Ascending aorta (tissue), 2 donors: ENCODE data around the gene WWP2. TPM values are rescaled to one million over a fixed set of nuclear protein-coding genes. Genes with fewer than 3 reads are reported as not detected.

Experiments
- DNase-seq, 2 donors: peaks; one replicate each; pipeline ENCODE4 v3.0.0-alpha.2; 2019; ENCODE audit warnings: low spot score in 2 of 2
- H3K27ac ChIP-seq, 2 donors: fragments of 200-600 bp; sonication (generic); one replicate each; pipeline ENCODE4 v1.5.1; 2016 to 2017; ENCODE audit warnings: mild to moderate bottlenecking in 1 of 2
- H3K27me3 ChIP-seq: fragments of 200-600 bp; sonication (generic); one replicate; pipeline ENCODE4 v1.5.1; 2017
- H3K36me3 ChIP-seq, 2 donors: fragments of 200-600 bp; sonication (generic); one replicate each; pipeline ENCODE4 v1.5.1; 2016
- H3K4me1 ChIP-seq, 2 donors: fragments of 200-600 bp; sonication (generic); one replicate each; pipeline ENCODE4 v1.5.1; 2016 to 2017; ENCODE audit warnings: mild to moderate bottlenecking in 1 of 2
- H3K4me3 ChIP-seq, 2 donors: fragments of 200-600 bp; sonication (generic); one replicate each; pipeline ENCODE4 v1.5.1; 2016 to 2017; ENCODE audit warnings: mild to moderate bottlenecking in 1 of 2
- H3K9me3 ChIP-seq, 2 donors: fragments of 200-600 bp; sonication (generic); one replicate each; pipeline ENCODE4 v1.5.1; 2016
- intact Hi-C: fragments of 100-400 bp; cut with DNase I; formaldehyde crosslinking; loops from one replicate; pipeline ENCODE4 v1.15.1; 2023
- total RNA-seq: library from RNA; depleted of rRNA; stranded (reverse); fragments of >200 nt; gene quantifications from one replicate; pipeline ENCODE4 v1.1.0, GENCODE V29; 2016
- TF ChIP-seq, protein P1 (sequence below), 3 experiments: fragments of 200-600 bp in 2 of 3; fragments of 450-650 bp in 1 of 3; sonication (generic) in 2 of 3; IDR thresholded peaks; one replicate each; pipeline ENCODE4 v1.5.1; 2016 to 2019; ENCODE audit warnings: antibody characterized with exemption in 3 of 3, mild to moderate bottlenecking in 1 of 3, moderate library complexity in 1 of 3

WWP2 gene
- total RNA-seq, 1 donor from 2014 or later: 71.2 TPM

GRCh38 chr16:69830534-69831211, 68.5 kb downstream of the WWP2 start:
- Histone ChIP-seq H3K27me3 (no peaks in the 10 kb centered on the region), H3K9me3 (no peaks in the 10 kb centered on the region), H3K36me3 (no peaks in the 10 kb centered on the region), H3K27ac (peak overlapping the region; percentile 62 to 76), H3K4me3 (no peak overlapping the region), H3K4me1 (peaks cover 0 to 16% of the 10 kb centered on the region in 2 donors)
- TF ChIP-seq, protein P1, sequence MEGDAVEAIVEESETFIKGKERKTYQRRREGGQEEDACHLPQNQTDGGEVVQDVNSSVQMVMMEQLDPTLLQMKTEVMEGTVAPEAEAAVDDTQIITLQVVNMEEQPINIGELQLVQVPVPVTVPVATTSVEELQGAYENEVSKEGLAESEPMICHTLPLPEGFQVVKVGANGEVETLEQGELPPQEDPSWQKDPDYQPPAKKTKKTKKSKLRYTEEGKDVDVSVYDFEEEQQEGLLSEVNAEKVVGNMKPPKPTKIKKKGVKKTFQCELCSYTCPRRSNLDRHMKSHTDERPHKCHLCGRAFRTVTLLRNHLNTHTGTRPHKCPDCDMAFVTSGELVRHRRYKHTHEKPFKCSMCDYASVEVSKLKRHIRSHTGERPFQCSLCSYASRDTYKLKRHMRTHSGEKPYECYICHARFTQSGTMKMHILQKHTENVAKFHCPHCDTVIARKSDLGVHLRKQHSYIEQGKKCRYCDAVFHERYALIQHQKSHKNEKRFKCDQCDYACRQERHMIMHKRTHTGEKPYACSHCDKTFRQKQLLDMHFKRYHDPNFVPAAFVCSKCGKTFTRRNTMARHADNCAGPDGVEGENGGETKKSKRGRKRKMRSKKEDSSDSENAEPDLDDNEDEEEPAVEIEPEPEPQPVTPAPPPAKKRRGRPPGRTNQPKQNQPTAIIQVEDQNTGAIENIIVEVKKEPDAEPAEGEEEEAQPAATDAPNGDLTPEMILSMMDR (IDR thresholded peaks at IDR 0.05): no peak
- intact Hi-C loops: no loop called here
- DNase-seq: no peak

- no peaks in the 10 kb centered on the region for H3K9me3 ChIP-seq
- intact Hi-C loops: no loop called here
- H3K27me3 ChIP-seq: no peaks in the 10 kb centered on the region
- TF ChIP-seq, protein P1 (IDR thresholded peaks at IDR 0.05): no peak
- H3K4me3 ChIP-seq: no peak overlapping the region
- DNase-seq: no peak
- peaks cover 0 to 16% of the 10 kb centered on the region in 2 donors for H3K4me1 ChIP-seq
- H3K36me3 ChIP-seq: no peaks in the 10 kb centered on the region
- peak overlapping the region; percentile 62 to 76 for H3K27ac ChIP-seq
Measured at GRCh38 chr16:69831212-69832123, 69.3 kb downstream of the WWP2 start.

GRCh38 chr16:69833357-69834282, 71.5 kb downstream of the WWP2 start:
- Histone ChIP-seq H3K27me3 (no peaks in the 10 kb centered on the region), H3K4me1 (peaks cover 0 to 23% of the 10 kb centered on the region in 2 donors), H3K9me3 (no peaks in the 10 kb centered on the region), H3K27ac (peak overlapping the region; percentile 20 to 39), H3K36me3 (no peaks in the 10 kb centered on the region), H3K4me3 (no peak overlapping the region)
- no peak for DNase-seq
- TF ChIP-seq, protein P1 (IDR thresholded peaks at IDR 0.05): no peak
- intact Hi-C loops: no loop called here

DNA sequence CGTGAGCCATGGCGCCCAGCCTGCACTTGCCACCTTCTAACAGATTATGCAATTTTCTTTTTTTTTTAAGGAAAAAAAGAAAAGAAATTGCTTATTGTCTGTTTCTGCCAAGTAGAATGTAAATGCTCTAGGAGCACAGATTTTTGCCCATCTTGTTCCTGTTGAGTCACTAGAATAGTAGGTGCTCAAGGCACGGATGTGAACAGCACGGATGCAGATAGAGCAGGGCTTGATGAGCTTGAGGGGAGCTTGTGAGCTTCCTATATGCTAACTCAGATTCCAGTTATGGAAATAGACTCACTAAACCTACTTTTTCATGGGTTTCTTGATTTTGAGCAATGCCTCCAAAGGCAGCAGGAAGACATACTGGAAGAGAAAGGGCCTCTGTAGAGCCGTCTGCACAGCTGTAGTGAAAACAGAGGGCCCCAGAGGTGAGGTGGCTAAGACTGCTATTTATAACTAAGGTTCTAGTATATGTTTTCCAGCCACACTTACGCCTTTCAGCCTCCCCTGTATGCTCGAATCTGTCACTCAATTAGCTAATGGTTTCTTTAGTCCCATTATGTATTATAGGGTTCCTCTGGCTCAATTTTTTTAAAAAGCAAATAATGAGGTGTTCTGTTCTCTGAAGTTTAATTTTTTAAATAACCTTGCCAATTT, 72.8 kb downstream of the WWP2 start:
- H3K4me1 ChIP-seq: peaks cover 0 to 36% of the 10 kb centered on the region in 2 donors
- TF ChIP-seq, protein P1 (IDR thresholded peaks at IDR 0.05): no peak

GRCh38 chr16:69836257-69836656, 74.1 kb downstream of the WWP2 start:
- Histone ChIP-seq H3K4me1 (peaks cover 0 to 38% of the 10 kb centered on the region in 2 donors), H3K27me3 (no peaks in the 10 kb centered on the region), H3K36me3 (no peaks in the 10 kb centered on the region), H3K9me3 (no peaks in the 10 kb centered on the region), H3K4me3 (no peak overlapping the region), H3K27ac (peak overlapping the region; percentile 72 to 78)
- intact Hi-C loops: no loop called here
- TF ChIP-seq, protein P1 (IDR thresholded peaks at IDR 0.05): no peak
- DNase-seq: no peak

More for the DNA sequence above, 72.8 kb downstream of the WWP2 start:
- Histone ChIP-seq H3K4me3 (no peak overlapping the region), H3K9me3 (no peaks in the 10 kb centered on the region), H3K27ac (no peak overlapping the region), H3K36me3 (no peaks in the 10 kb centered on the region), H3K27me3 (no peaks in the 10 kb centered on the region)
- DNase-seq: no peak
- intact Hi-C loops: no loop called here
